GM18511 (cell line): ENCODE data around the gene VAV3.
"Not testable (repeated sequence)": the region's sequence is repeated elsewhere in the genome, so short reads cannot be mapped to it uniquely, and the experiment has no call there.

Source experiments
- ATAC-seq: cut with Tn5 transposase; IDR thresholded peaks from one replicate; pipeline ENCODE4 v1.9.1; 2021; ENCODE audit warnings: mild to moderate bottlenecking, moderate library complexity; ENCODE audit not compliant: unreplicated experiment

Gene VAV3

DNA sequence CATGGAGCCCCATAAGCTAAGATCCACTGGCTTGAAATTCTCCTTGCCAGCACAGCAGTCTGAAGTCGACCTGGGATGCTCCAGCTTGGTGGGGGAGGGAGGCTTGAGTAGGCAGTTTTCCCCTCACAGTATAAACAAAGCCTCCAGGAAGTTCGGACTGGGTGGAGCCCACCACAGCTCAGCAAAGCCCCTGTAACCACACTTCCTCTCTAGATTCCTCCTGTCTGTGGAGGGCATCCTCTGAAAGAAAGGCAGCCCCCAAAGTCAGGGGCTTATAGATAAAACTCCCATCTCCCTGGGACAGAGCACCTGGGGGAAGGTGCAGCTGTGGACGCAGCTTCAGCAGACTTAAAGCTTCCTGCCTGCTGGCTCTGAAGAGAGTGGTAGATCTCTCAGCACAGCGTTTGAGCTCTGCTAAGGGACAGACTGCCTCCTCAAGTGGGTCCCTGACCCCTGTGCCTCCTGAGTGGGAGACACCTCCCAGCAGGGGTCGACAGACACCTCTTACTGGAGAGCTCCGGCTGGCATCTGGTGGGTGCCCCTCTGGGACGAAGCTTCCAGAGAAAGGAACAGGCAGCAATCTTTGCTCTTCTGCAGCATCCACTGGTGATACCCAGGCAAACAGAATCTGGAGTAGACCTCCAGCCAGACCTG, 120.3 kb downstream of the VAV3 start:
- not testable (repeated sequence) for ATAC-seq

DNA sequence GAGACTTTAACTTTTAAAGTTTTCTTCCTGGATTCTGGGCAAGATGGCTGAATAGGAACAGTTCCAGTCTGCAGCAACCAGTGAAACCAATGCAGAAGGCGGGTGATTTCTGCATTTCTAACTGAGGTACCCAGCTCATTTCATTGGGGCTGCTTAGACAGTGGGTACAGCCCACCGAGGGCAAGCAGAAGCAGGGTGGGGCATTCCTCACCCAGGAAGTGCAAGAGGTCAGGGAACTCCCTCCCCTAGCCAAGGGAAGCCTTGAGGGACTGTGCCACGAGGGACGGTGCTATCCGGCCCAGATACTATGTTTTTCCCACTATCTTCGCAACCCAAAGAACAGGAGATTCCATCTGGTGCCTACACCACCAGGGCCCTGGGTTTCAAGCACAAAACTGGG, 121.0 kb downstream of the VAV3 start:
- no peak for ATAC-seq

DNA sequence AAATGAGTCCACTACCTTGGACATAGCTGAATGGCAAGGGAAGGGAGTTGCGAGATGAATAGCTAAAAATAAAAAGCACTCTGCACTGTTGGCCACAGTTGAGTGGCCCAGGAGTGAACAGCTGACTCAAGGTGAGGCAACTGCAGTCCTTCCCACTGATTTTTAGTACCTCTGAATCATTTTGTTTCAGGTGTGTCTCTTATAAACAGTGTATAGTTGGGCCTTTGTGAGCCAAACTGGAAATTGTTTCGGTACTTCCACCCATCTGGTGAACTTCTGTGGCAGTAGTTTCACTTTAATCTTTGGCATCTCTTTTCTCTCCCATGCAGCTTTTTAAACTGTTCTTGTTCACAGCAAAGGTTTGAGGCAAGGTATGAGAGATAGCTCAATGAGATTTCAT, 122.7 kb downstream of the VAV3 start:
- no peak for ATAC-seq

DNA sequence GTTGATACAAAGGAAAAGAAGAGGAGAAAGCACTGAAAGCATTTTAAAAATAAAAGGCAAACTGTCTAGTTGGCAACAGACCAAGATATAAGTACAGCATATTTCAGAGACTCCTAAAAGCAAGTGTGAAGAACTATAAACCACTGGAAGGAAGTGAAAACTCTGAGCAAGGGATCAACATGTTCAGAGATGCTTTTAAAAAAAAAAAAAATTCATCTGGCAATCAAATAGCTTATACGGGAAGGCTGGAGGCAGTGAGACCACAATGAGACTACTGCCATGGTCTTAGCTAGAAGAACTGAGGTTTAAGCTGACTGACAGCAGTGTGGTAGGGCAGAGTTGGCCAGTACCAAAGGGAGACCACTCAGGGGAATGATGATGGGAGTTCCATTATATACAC, 124.3 kb downstream of the VAV3 start:
- ATAC-seq: no peak

DNA sequence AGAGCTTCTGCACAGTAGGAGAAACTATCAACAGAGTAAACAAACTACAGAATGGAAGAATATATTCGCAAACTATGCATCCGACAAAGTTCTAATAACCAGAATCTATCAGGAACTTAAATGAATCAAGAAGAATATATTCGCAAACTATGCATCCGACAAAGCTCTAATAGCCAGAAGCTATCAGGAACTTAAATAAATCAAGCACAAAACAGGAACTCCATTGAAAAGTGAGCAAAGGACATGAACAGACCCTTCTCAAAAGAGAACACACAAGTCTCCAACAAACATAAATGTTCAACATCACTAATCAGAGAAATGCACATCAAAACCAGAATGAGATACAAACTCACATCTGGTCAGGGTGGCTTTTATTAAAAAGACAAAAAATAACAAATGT, 126.9 kb downstream of the VAV3 start:
- no peak for ATAC-seq

DNA sequence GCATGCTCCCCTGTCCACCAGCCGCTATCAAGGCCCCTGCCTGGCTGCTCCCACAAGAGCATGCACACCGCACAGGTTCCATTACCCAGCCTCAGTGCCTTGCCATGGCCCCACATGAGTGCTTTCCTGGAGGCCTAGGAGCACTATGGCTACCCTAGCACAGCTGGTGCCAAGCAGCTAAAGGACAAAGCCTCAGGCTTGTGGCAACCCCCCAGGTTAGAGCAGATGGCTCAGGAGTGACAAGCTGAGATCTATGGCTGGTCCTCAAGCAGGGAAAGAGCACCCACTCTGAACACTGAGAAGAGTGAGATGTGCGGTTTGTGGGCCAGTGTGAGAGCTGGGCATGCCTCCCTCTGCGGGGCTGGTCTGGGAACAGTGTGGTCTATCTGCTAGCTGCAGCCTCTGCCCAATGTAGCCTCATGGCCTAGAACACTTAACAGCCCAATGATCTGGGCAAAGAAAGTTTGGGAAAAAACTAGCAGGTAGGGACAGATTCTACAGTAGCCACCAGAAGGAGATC, 129.8 kb downstream of the VAV3 start:
- ATAC-seq: no peak

DNA sequence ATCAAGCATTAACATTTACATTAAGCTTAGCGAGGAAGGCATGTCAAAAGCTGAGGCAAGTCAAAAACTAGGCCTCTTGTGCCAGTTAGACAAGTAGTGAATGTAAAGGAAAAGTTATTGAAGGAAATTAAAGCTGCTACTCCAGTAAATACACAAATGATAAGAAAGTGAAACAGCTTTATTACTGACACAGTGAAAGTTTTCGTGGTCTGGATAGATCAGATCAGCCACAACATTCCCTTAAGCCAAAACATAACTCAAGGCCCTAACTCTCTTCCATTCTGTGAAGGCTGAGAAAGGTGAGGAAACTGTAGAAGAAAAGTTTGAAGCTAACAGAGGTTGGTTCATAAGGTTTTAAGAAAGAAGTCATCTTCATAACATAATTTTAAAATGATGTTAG, 131.9 kb downstream of the VAV3 start:
- ATAC-seq: no peak

DNA sequence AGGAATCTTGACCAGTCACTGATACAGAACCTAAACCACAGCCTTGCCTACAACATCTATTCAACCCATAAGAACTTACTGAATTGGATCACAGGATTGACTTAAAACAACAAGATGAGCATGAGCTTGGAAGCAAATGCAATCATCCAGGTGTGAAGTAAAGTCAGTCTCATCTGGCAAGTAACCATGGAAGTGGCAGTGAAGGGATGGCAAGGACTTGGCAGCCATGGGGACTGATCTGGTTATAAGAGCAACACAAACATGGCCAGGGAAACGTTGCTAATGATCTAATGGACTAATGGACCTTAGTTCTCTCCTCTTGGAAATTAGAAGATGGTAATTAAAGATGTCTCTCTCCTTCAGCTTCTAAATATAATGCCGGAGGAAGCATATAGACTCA, 133.1 kb downstream of the VAV3 start:
- no peak for ATAC-seq

DNA sequence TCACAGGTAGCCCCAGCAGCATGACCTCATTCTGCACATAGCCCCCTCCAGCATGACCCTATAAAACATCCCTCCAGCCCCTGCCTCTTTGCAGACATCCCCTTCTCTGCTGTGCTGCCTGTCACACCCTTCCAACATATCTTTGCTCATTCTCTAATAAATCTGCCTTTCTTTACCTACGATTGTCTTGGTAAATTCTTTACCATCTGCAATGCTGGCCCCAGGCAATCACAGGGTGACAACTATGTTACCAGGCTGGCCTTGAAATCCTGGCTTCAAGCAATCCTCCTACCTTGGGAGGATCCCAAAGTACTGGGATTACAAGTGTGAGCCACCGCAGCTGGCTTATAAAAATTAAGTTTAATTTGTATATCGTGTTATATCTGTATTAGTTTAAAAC, 134.5 kb downstream of the VAV3 start:
- no peak for ATAC-seq

DNA sequence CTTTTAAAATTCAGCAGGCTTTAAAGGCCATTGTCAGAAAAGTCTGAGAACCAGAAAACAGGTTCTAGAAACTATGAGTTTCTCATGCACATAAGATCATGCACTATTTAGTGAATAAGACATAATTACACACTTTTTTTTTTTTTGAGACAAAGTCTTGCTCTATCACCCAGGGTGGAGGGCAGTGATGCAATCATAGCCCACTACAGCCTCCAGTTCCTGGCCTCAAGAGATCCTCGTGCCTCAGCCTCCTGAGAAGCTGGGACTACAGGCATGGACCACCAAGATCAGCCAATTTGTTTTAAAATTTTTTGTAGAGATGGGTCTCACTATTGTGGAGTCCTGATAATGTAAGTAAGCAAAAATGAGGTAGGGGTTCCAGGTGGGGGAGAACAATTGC, 134.9 kb downstream of the VAV3 start:
- no peak for ATAC-seq

DNA sequence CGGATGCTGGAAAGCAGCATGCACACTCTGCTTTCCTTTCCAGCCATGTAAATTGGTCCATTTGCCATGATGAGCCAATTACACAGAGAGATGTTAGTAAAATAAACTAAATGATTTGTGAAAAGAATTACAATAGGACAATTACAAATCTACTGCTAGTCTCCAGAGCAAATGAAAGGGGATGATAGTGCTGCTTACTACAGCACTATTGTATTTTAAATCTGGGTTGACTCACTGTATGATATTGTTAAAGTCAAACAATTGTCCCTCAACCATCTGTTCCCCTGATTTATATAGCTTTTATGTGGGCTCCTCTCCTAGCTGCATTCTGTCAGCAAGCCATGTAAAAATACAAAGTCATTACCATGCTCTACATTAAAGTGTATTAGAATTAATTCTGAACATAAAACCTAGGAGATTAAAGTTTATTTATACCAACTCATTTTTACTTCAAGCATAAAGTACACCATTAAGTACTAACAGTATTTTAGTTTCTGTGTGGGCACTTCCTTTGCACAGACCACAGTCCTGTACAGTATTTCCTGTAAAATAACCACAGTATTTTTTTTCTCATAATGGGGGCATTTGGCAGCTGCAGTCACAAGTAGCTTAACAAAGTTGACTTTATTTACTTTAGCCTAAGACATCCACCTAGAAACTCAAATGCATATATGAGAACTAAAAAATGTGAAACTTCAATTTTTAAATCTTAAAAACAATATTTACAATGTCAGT, 135.8 kb downstream of the VAV3 start:
- no peak for ATAC-seq

DNA sequence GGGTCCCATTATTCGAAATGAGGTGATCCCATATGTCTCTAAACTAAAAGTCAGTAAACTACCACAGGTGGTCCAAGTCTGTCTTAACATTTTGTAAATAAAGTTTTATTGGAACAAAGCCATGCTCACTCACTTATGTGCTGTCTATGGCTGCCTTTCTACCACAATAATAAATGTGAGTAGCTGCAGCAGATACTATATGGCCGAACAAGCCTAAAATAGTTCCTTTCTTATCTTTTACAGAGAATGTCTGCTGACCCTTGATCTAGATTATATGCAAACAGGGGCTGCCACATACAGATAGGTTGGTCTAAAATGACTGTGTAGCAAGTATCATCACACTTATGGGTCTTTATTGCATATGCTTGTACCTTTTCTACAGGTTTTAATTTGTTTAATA, 140.0 kb downstream of the VAV3 start:
- no peak for ATAC-seq

DNA sequence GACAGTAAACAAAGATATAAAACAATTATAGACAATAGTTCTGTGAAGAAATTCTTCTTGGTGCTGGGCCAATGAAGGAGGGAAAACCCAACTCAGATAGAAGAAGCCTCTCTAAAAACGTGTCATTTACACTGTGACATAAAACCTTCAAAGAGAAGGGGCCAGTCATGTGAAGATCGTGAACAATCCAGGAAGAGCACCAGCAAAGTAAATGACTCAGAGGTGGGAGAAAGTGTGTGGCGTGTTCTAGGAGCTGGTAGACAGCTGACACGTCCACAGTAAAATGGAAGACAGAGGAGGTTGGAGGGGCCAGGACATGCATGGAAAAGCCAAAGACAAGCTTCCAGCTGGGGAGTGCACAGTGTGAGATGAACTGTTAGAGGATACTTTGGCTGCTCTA, 143.6 kb downstream of the VAV3 start:
- no peak for ATAC-seq

DNA sequence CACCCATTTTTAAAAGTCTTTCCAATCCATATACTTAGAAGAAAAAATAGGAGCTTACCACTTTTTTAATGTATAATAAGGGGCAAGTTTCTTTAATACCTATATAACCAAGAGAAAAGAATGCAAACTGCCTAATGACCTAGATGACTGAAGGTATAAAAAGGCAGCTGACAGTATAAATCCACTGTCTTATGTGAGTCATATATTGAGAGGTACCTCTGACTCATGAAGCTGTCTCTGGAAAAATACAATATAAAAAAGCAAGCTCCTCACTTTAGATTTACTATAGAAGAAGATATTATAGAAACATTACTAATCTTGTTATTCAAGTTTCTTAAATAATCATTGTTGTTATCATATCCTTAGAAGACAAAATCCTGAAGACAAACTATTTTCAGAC, 144.2 kb downstream of the VAV3 start:
- no peak for ATAC-seq

DNA sequence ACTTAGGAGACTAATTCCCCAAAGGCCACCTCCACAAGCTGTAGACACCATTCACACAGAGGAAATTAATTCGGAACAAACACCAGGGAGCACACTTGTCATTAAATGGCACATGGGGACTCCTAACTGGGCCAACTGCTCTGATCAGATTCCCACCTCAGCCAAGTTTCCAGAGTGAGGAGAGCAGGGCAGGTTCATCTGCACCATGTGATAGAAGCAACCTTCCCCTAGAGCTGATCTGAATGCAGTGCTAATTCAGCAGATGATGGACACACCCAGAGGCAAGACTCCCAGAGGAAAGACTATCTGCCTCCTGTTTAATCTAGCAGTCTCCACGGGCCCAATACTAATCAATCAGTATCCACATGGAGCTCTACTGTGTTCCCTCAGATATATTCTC, 147.0 kb downstream of the VAV3 start:
- ATAC-seq: no peak

DNA sequence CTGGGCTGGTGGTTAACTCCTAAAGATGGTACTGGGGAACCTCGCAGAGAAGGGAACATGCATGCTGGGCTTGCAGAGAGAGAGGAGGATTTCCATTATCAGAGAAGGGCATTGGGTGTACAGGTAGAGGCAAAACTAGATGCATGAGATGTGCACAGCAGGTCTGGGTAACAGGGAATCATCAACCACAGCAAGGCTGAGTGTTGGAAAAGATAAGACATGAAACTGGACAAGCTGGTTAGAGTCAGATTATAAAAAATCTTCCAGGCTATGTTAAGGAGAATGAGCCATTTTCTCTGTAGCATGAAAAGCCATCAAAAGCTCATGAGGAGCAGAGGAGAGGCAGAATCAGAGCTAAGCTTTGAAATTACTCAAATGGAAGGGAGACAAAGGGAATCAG, 147.8 kb downstream of the VAV3 start:
- no peak for ATAC-seq

DNA sequence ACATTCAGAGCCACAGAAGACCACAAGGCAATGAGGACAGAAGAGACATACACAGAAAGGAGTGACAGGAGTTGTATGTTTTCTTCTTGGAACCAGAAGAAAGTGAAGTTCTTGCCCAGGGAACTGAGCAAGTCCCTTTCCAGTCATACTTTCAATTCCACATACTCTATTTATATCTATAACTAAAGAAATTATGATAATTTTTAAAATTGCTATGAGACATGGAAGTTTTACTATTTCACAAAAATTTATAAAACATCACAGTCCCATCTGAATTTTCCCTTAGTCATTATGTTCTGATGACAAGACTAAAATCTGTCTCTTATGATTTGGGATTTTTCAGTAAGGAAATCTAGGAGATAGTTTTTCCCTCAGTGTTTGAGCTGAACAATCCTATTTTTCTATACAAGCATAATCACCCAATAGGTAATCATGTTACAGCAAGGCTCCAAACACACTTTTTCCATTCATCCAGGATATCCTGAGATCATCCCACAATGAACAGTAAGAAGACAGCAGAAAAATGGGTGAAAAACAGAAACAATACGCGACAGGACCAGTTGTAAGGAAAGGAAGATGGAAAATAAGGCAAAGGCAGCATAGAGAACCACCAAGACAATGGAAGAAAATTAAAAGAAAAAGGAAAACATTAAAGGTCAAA, 154.6 kb downstream of the VAV3 start:
- ATAC-seq: no peak

DNA sequence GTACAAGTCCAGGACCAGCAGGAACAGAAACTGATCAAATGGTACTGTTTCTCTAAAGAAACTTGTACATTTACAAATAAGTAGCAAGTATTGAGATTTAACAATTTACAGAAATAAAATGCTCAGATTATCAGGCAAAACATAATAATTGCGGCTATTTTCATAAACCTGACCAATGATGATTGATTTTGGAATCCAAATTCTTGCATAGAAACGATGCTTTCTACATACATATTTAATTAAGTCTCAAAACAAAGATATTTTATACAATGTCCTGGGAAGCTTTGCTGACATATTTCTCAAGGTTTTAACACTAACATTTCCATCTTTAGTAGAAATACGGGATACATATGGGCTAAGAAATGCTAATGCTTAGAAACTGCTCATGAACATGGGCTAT, 157.1 kb downstream of the VAV3 start:
- ATAC-seq: no peak

DNA sequence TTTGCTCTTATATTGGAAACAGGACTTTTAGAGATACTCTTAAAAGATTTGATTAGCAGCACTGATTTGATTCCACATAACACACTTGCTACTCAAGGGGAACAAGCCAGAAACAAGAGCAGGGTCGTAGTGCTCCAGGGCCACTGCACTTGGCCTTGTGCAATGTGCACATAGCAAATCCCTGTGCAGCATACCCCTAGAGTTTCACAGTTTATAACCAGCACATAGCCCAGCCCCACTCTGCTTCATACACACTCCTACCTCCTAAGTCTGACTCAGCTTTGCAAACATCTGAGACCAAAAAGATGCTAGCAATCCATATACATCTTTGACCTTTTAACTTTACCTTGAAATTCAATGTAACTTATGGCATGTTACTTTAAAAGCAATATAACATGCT, 157.6 kb downstream of the VAV3 start:
- no peak for ATAC-seq

DNA sequence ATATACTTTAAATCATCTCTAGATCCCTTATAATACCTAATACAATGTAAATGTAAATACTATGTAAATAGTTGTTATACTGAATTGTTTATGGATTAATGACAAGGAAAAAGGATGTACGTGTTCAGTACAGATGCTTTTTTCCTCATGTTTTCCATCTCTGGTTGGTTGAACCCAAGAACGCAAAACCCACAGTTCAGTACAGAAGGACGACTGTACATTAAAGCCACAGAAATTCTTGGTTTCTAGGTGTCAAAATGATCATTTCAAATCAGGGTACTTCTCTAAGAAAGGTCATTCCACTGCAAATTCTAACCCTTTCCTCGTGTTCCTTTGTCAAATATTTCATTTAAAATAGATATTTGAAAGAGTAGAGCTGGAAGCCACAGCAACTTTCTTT, 158.1 kb downstream of the VAV3 start:
- ATAC-seq: no peak

DNA sequence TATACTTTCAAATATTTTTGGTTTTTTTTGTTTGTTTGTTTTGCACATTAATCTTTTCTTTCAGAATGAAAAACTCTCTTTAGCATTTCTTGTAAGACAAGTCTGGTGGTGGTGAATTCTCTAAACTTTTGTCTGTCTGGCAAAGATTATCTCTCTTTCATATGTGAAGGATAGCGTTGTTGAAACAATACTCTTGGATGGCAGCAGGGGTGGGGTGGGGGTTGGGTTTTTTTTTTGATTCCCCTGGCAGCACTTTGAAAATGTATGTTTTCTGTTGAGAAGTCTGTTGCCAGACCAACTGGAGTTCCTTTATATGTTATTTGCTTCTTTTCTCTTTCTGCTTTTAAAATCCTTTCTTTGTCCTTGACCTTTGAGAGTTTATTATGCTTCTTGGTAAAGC, 160.2 kb downstream of the VAV3 start:
- no peak for ATAC-seq

DNA sequence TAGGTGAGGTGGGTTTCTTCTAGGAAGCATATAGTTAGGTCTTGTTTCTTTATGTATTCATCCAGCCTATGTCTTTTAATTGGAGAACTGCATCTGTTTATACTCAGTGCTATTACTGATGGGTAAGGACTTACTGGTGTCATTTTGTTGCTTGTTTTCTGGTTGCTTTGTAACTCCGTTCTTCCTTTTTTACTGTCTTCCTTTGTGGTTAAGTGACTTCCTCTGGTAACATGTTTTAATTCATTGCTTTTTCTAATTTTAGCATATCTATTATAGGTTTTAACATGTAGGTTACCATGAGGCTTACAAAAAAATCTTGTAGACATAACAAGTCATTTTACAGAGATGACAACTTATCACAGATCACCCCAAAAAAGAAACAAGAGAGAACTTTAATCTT, 160.8 kb downstream of the VAV3 start:
- ATAC-seq: no peak
